Upper lobe of right lung (tissue), 1 donor: ENCODE measurements around the gene CDS2. TPM values are rescaled to one million over a fixed set of nuclear protein-coding genes. Genes with fewer than 3 reads are reported as not detected.

ENCODE experiments used
- ATAC-seq: fragments of 200-7000 bp; cut with Tn5 transposase; one replicate; pipeline ENCODE4 v1.9.1; 2020; ENCODE audit warnings: mild to moderate bottlenecking, moderate library complexity
- DNase-seq: peaks from one replicate; pipeline ENCODE4 v3.0.0-alpha.2; 2020
- H3K27ac ChIP-seq: fragments of 200-600 bp; one replicate; pipeline ENCODE4 v1.8.0; 2022
- H3K27me3 ChIP-seq: fragments of 200-600 bp; one replicate; pipeline ENCODE4 v1.8.0; 2022; ENCODE audit warnings: mild to moderate bottlenecking
- H3K36me3 ChIP-seq: fragments of 200-600 bp; one replicate; pipeline ENCODE4 v1.8.0; 2022
- H3K4me1 ChIP-seq: fragments of 200-600 bp; one replicate; pipeline ENCODE4 v1.8.0; 2022
- H3K4me3 ChIP-seq: fragments of 200-600 bp; one replicate; pipeline ENCODE4 v1.8.0; 2022; ENCODE audit warnings: mild to moderate bottlenecking
- H3K9me3 ChIP-seq: fragments of 200-600 bp; one replicate; pipeline ENCODE4 v1.8.0; 2022
- CTCF ChIP-seq: fragments of 200-600 bp; IDR thresholded peaks from one replicate; pipeline ENCODE4 v1.8.0; 2022; ENCODE audit warnings: antibody characterized with exemption
- intact Hi-C: fragments of 100-400 bp; cut with DNase I; formaldehyde crosslinking; loops from one replicate; pipeline ENCODE4 v1.11.0; 2022
- total RNA-seq: library from RNA; stranded (reverse); fragmentation: NEBNext Ultra II Directional; extraction: Animal tissue kit (Norgen Biotek cat#: 25700); gene quantifications from one replicate; pipeline ENCODE4 v1.2.1, GENCODE V29; 2021
- donor health status: DM: no; HTN: yes; CAD: no; lungs with severe emphysema.

The CDS2 gene
- total RNA-seq, 1 donor from 2014 or later: 65.0 TPM

- intact Hi-C loops: no loop called here
- H3K4me3 ChIP-seq: no peak overlapping the region
Measured at GRCh38 chr20:5180933-5181332, 54.1 kb downstream of the CDS2 start.

GRCh38 chr20:5181492-5181891, 54.7 kb downstream of the CDS2 start:
- intact Hi-C loops: no loop called here
- no peaks in the 10 kb centered on the region for H3K4me1 ChIP-seq
- TF ChIP-seq CTCF: no peak
- ATAC-seq (no peak), DNase-seq (no peak)
- peaks cover 87% of the 10 kb centered on the region for H3K36me3 ChIP-seq
- no peak overlapping the region for H3K27ac ChIP-seq
- no peaks in the 10 kb centered on the region for H3K27me3 ChIP-seq
- H3K9me3 ChIP-seq: no peaks in the 10 kb centered on the region
- no peak overlapping the region for H3K4me3 ChIP-seq

More at GRCh38 chr20:5180933-5181332, 54.1 kb downstream of the CDS2 start:
- H3K9me3 ChIP-seq: no peaks in the 10 kb centered on the region
- no peaks in the 10 kb centered on the region for H3K4me1 ChIP-seq
- ATAC-seq: no peak
- TF ChIP-seq CTCF: no peak
- no peaks in the 10 kb centered on the region for H3K27me3 ChIP-seq
- H3K27ac ChIP-seq: no peak overlapping the region
- DNase-seq: no peak
- H3K36me3 ChIP-seq: peaks cover 87% of the 10 kb centered on the region

GRCh38 chr20:5181958-5182357, 55.1 kb downstream of the CDS2 start:
- H3K4me1 ChIP-seq: no peaks in the 10 kb centered on the region
- intact Hi-C loops: no loop called here
- H3K9me3 ChIP-seq: no peaks in the 10 kb centered on the region
- H3K27ac ChIP-seq: no peak overlapping the region
- H3K36me3 ChIP-seq: peaks cover 87% of the 10 kb centered on the region
- no peaks in the 10 kb centered on the region for H3K27me3 ChIP-seq
- no peak for TF ChIP-seq CTCF
- DNase-seq (no peak), ATAC-seq (no peak)
- no peak overlapping the region for H3K4me3 ChIP-seq

- intact Hi-C loops: no loop called here
- no peak for TF ChIP-seq CTCF
- no peaks in the 10 kb centered on the region for H3K9me3 ChIP-seq
- H3K36me3 ChIP-seq: peaks cover 87% of the 10 kb centered on the region
- ATAC-seq (no peak), DNase-seq (no peak)
- H3K27me3 ChIP-seq: no peaks in the 10 kb centered on the region
- H3K4me1 ChIP-seq: no peaks in the 10 kb centered on the region
- no peak overlapping the region for H3K27ac ChIP-seq
- no peak overlapping the region for H3K4me3 ChIP-seq
Measured at GRCh38 chr20:5182615-5183254, 55.9 kb downstream of the CDS2 start.

- Histone ChIP-seq H3K27ac (no peak overlapping the region), H3K4me1 (no peaks in the 10 kb centered on the region), H3K36me3 (peaks cover 81% of the 10 kb centered on the region), H3K4me3 (no peak overlapping the region), H3K9me3 (no peaks in the 10 kb centered on the region), H3K27me3 (no peaks in the 10 kb centered on the region)
- no peak for TF ChIP-seq CTCF
- DNase-seq (no peak), ATAC-seq (no peak)
- intact Hi-C loops: no loop called here
Measured at GRCh38 chr20:5183731-5184474, 57.1 kb downstream of the CDS2 start.
